Lung (tissue), 12 donors: ENCODE data around the gene NR3C1. TPM values are rescaled to one million over a fixed set of nuclear protein-coding genes. Genes with fewer than 3 reads are reported as not detected.

Experiments used
- ATAC-seq: fragments of 200-7000 bp; cut with Tn5 transposase; one replicate; pipeline ENCODE4 v1.9.1; 2020; ENCODE audit warnings: moderate number of reproducible peaks; ENCODE audit not compliant: insufficient read depth, low FRiP score
- DNase-seq, 3 donors: peaks; one replicate each; pipeline ENCODE4 v3.0.0-alpha.2; 2013 to 2017
- H3K27ac ChIP-seq, 2 donors: one replicate each; pipeline ENCODE4 v1.5.1; 2013; ENCODE audit warnings: mild to moderate bottlenecking in 2 of 2, moderate library complexity in 2 of 2, control low read depth in 1 of 2, inconsistent platforms in 1 of 2, low read depth in 1 of 2, low read length in 1 of 2
- H3K27me3 ChIP-seq, 3 donors: one replicate each; pipeline ENCODE4 v1.5.1; 2013; ENCODE audit warnings: low read length in 2 of 3; ENCODE audit not compliant: control insufficient read depth in 3 of 3, insufficient read depth in 3 of 3
- H3K36me3 ChIP-seq, 4 donors: one replicate each; pipeline ENCODE4 v1.5.1; 2013; ENCODE audit warnings: low read length in 4 of 4, mild to moderate bottlenecking in 1 of 4, moderate library complexity in 1 of 4; ENCODE audit not compliant: control insufficient read depth in 4 of 4, insufficient read depth in 4 of 4
- H3K4me1 ChIP-seq, 5 donors: one replicate each; pipeline ENCODE4 v1.5.1; 2013; ENCODE audit warnings: low read length in 5 of 5, mild to moderate bottlenecking in 2 of 5, moderate library complexity in 1 of 5; ENCODE audit not compliant: control insufficient read depth in 5 of 5, insufficient read depth in 5 of 5
- H3K4me3 ChIP-seq: one replicate; pipeline ENCODE4 v1.5.1; 2013; ENCODE audit warnings: mild to moderate bottlenecking, control low read depth, moderate library complexity
- H3K9ac ChIP-seq, 2 donors: one replicate each; pipeline ENCODE4 v1.5.1; 2013; ENCODE audit warnings: low read length in 2 of 2, control low read depth in 1 of 2; ENCODE audit not compliant: insufficient read depth in 1 of 2
- H3K9me3 ChIP-seq, 4 donors: one replicate each; pipeline ENCODE4 v1.5.1; 2013; ENCODE audit warnings: low read length in 3 of 4, mild to moderate bottlenecking in 1 of 4, moderate library complexity in 1 of 4; ENCODE audit not compliant: control insufficient read depth in 4 of 4, insufficient read depth in 3 of 4
- WGBS, 2 donors: extraction: QIAGEN DNeasy Blood & Tissue Kit; methylation state at CpG; one replicate each; pipeline ENCODE4 v1.1.7; 2013; 5-methylcytosine and 5-hydroxymethylcytosine counted together
- polyA plus RNA-seq, 2 donors: library from polyadenylated mRNA; stranded (reverse); fragments of 200-250 nt; gene quantifications; one replicate each; pipeline ENCODE4 v1.2.1, GENCODE V29; 2013
- total RNA-seq, 2 donors: library from RNA; depleted of rRNA in 1 of 2; stranded (reverse); fragments of >200 nt in 1 of 2; gene quantifications; one replicate each; pipeline ENCODE4 v1.2.1, GENCODE V29; 2014 to 2021
- TF ChIP-seq, protein P1 (sequence below): IDR thresholded peaks from 2 replicates; pipeline ENCODE4 v1.5.1; 2012; ENCODE audit warnings: mild to moderate bottlenecking; ENCODE audit errors: control extremely low read depth, extremely low read depth
- donor health status: control.
- donor health status: control.
- donor health status: Bipolar disorder and iron deficiency.
- donor health status: healthy.
- donor health status: DM: yes; HTN: yes; CAD: no.

The NR3C1 gene
- total and polyA plus RNA-seq, 4 donors = 21.6 to 103 (median 48.2) TPM

- no peak for ATAC-seq
- Histone ChIP-seq H3K9ac (no peak overlapping the region), H3K27ac (peak overlapping the region in 1 of 2 donors; percentile 78), H3K4me3 (no peak overlapping the region), H3K36me3 (no peaks in the 10 kb centered on the region), H3K9me3 (no peaks in the 10 kb centered on the region), H3K4me1 (peaks cover 0 to 36% (median 2%) of the 10 kb centered on the region in 5 donors), H3K27me3 (no peaks in the 10 kb centered on the region)
- 70 to 79% methylated on average over 3 of the region's 3 CpGs for WGBS, 2 donors
- TF ChIP-seq, protein P1, sequence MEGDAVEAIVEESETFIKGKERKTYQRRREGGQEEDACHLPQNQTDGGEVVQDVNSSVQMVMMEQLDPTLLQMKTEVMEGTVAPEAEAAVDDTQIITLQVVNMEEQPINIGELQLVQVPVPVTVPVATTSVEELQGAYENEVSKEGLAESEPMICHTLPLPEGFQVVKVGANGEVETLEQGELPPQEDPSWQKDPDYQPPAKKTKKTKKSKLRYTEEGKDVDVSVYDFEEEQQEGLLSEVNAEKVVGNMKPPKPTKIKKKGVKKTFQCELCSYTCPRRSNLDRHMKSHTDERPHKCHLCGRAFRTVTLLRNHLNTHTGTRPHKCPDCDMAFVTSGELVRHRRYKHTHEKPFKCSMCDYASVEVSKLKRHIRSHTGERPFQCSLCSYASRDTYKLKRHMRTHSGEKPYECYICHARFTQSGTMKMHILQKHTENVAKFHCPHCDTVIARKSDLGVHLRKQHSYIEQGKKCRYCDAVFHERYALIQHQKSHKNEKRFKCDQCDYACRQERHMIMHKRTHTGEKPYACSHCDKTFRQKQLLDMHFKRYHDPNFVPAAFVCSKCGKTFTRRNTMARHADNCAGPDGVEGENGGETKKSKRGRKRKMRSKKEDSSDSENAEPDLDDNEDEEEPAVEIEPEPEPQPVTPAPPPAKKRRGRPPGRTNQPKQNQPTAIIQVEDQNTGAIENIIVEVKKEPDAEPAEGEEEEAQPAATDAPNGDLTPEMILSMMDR = no peak
- no peak for DNase-seq
These were observed 62.4 kb downstream of the NR3C1 start for GRCh38 chr5:143340891-143341685.

GRCh38 chr5:143338658-143339366 lies 64.7 kb downstream of the NR3C1 start:
- no peak for DNase-seq
- Histone ChIP-seq H3K27me3 (no peaks in the 10 kb centered on the region), H3K27ac (no peak overlapping the region), H3K9me3 (no peaks in the 10 kb centered on the region), H3K36me3 (no peaks in the 10 kb centered on the region), H3K4me1 (peaks cover 0 to 37% (median 0%) of the 10 kb centered on the region in 5 donors), H3K9ac (no peak overlapping the region), H3K4me3 (no peak overlapping the region)
- ATAC-seq = no peak
- TF ChIP-seq, protein P1 = no peak
- 95 to 98% methylated on average over 2 of the region's 2 CpGs for WGBS, 2 donors

DNA sequence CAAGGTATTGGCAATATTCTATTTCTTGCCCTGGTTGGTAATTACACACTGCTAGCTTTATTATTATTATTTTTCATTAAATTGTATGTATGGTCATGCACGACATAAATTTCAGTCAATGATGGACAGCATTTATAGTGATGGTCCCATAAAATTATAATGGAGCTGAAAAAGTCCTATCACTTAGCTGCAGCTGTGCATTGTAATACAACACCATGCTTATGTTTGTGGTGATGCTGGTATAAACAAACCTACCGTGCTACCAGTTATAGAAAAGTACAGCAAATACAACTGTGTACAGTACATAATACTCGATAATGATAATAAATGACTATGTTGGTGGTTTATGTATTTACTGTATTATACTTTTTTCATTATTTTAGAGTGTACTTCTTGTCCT lies 65.5 kb downstream of the NR3C1 start:
- H3K36me3 ChIP-seq = no peaks in the 10 kb centered on the region
- TF ChIP-seq, protein P1 = no peak
- ATAC-seq = no peak
- no peak overlapping the region for H3K9ac ChIP-seq
- H3K27me3 ChIP-seq = no peaks in the 10 kb centered on the region
- H3K9me3 ChIP-seq = no peaks in the 10 kb centered on the region
- H3K4me3 ChIP-seq = no peak overlapping the region
- peaks cover 0 to 34% (median 0%) of the 10 kb centered on the region in 5 donors for H3K4me1 ChIP-seq
- no peak overlapping the region for H3K27ac ChIP-seq
- 81 to 88% methylated on average over 3 of the region's 3 CpGs for WGBS, 2 donors
- peak in 1 of 3 donors; percentile 59 for DNase-seq
